RWPE2 (cell line): ENCODE data around the gene RAB13.

Experiments
- ATAC-seq: fragments of 200-7000 bp; cut with Tn5 transposase; 3 replicates; pipeline ENCODE4 v1.9.1; 2021; ENCODE audit warnings: low read depth
- DNase-seq: peaks from one replicate; pipeline ENCODE4 v3.0.0-alpha.2; 2020; ENCODE audit warnings: low spot score
- H3K27ac ChIP-seq: fragments of 450-650 bp; 2 replicates; pipeline ENCODE4 v1.5.1; 2017; ENCODE audit warnings: mild to moderate bottlenecking; ENCODE audit not compliant: poor library complexity, severe bottlenecking
- H3K27me3 ChIP-seq: fragments of 250-450 bp; sonication (Bioruptor Pico); 2 replicates; pipeline ENCODE4 v1.5.1; 2021; ENCODE audit warnings: mild to moderate bottlenecking, moderate library complexity; ENCODE audit not compliant: insufficient read depth, poor library complexity, severe bottlenecking
- H3K36me3 ChIP-seq: fragments of 250-450 bp; sonication (Bioruptor Pico); 2 replicates; pipeline ENCODE4 v1.5.1; 2020; ENCODE audit warnings: low read depth, mild to moderate bottlenecking, moderate library complexity
- H3K4me1 ChIP-seq: fragments of 250-450 bp; sonication (Bioruptor Pico); 2 replicates; pipeline ENCODE4 v1.5.1; 2021; ENCODE audit warnings: mild to moderate bottlenecking, moderate library complexity; ENCODE audit not compliant: insufficient read depth, poor library complexity, severe bottlenecking
- H3K4me3 ChIP-seq: fragments of 250-450 bp; sonication (Bioruptor Pico); 2 replicates; pipeline ENCODE4 v1.5.1; 2021; ENCODE audit warnings: mild to moderate bottlenecking, moderate library complexity; ENCODE audit not compliant: severe bottlenecking
- H3K9me3 ChIP-seq: fragments of 250-450 bp; sonication (Bioruptor Pico); 2 replicates; pipeline ENCODE4 v1.5.1; 2021; ENCODE audit warnings: mild to moderate bottlenecking, moderate library complexity; ENCODE audit not compliant: severe bottlenecking
- CTCF ChIP-seq: fragments of 450-650 bp; IDR thresholded peaks from one replicate; pipeline ENCODE4 v1.5.1; 2017; ENCODE audit warnings: mild to moderate bottlenecking, moderate library complexity; ENCODE audit not compliant: poor library complexity, severe bottlenecking

Gene RAB13

GRCh38 chr1:153960206-153960605, 25.9 kb downstream of the RAB13 start:
- no peaks in the 10 kb centered on the region for H3K9me3 ChIP-seq
- no peak for ATAC-seq
- peaks cover 10% of the 10 kb centered on the region for H3K4me1 ChIP-seq
- DNase-seq: no peak
- peaks cover 18% of the 10 kb centered on the region for H3K36me3 ChIP-seq
- H3K4me3 ChIP-seq: no peak overlapping the region
- no peak for TF ChIP-seq CTCF
- no peak overlapping the region for H3K27ac ChIP-seq
- no peaks in the 10 kb centered on the region for H3K27me3 ChIP-seq

GRCh38 chr1:153959454-153959853, 26.7 kb downstream of the RAB13 start:
- H3K9me3 ChIP-seq: no peaks in the 10 kb centered on the region
- H3K27me3 ChIP-seq: no peaks in the 10 kb centered on the region
- H3K36me3 ChIP-seq: peaks cover 18% of the 10 kb centered on the region
- no peak for ATAC-seq
- no peak overlapping the region for H3K4me3 ChIP-seq
- H3K4me1 ChIP-seq: peaks cover 3% of the 10 kb centered on the region
- peak overlapping the region; percentile 66 for H3K27ac ChIP-seq
- DNase-seq: no peak
- no peak for TF ChIP-seq CTCF

- DNase-seq (no peak), ATAC-seq (no peak)
- peak overlapping the region; percentile 66 for H3K27ac ChIP-seq
- no peaks in the 10 kb centered on the region for H3K27me3 ChIP-seq
- H3K9me3 ChIP-seq: no peaks in the 10 kb centered on the region
- peak overlapping the region; percentile 79 for H3K4me3 ChIP-seq
- no peak for TF ChIP-seq CTCF
- H3K36me3 ChIP-seq: peaks cover 20% of the 10 kb centered on the region
- H3K4me1 ChIP-seq: peaks cover 3% of the 10 kb centered on the region
These were observed 27.2 kb downstream of the RAB13 start for GRCh38 chr1:153958961-153959260.

GRCh38 chr1:153958111-153958960, 27.8 kb downstream of the RAB13 start, which contains the start of gene CRTC2:
Gene CRTC2, minus strand, starts transcription at chr1:153958612. Its CDS starts 115 bp downstream, at chr1:153958497.
- ATAC-seq (peak; percentile 85), DNase-seq (peak; percentile 98)
- Histone ChIP-seq H3K4me3 (peak within 1 kb of the TSS; percentile 79), H3K9me3 (no peaks in the 10 kb centered on the region), H3K36me3 (peaks cover 26% of the 10 kb centered on the region), H3K27ac (peak within 1 kb of the TSS; percentile 66), H3K4me1 (peaks cover 3% of the 10 kb centered on the region), H3K27me3 (no peaks in the 10 kb centered on the region)
- TF ChIP-seq CTCF: no peak

- Histone ChIP-seq H3K9me3 (no peaks in the 10 kb centered on the region), H3K27me3 (no peaks in the 10 kb centered on the region), H3K4me1 (peaks cover 3% of the 10 kb centered on the region), H3K36me3 (peaks cover 32% of the 10 kb centered on the region), H3K27ac (peak overlapping the region; percentile 66), H3K4me3 (peak overlapping the region; percentile 79)
- peak; percentile 3; the same call in 2 of the 3 replicates for ATAC-seq
- no peak for DNase-seq
- TF ChIP-seq CTCF: no peak
These were observed 28.4 kb downstream of the RAB13 start for GRCh38 chr1:153957744-153958110.
